ENCODE measurements around the gene RAD51B. TPM values are rescaled to one million over a fixed set of nuclear protein-coding genes. Genes with fewer than 3 reads are reported as not detected.

The RAD51B gene
- total and polyA plus RNA-seq, 2 of the 13 experiments (the other 11 are each of a cell fraction or from before 2014, with no cell fraction given), result 7.0 to 9.5 TPM

- Histone ChIP-seq H4K20me1 (ENCODE audit: insufficient read depth, low read length) (no peaks in the 10 kb centered on the region), H3K4me3 (replicated peaks in 1 of 3; ENCODE audit: insufficient read depth in 1 of 3, low read depth in 2 of 3, low read length in 3 of 3) (no peak overlapping the region), H3K36me3 (replicated peaks in 1 of 2; ENCODE audit: control insufficient read depth in 1 of 2, insufficient read depth in 2 of 2, low read length in 2 of 2) (no peaks in the 10 kb centered on the region), H3K4me2 (ENCODE audit: low read depth, low read length) (no peak overlapping the region), H3K4me1 (ENCODE audit: insufficient read depth, low read length) (0 out of 2 replicates have a peak, but pooled peaks cover 6% of the 10 kb centered on the region), H2AFZ (ENCODE audit: low read length) (no peak overlapping the region), H3K9me3 (ENCODE audit: low read length) (no peaks in the 10 kb centered on the region), H3K9ac (ENCODE audit: insufficient read depth, low read depth, low read length) (no peak overlapping the region), H3K27me3 (ENCODE audit: control insufficient read depth in 1 of 2, insufficient read depth in 2 of 2, low read length in 2 of 2) (no peaks in the 10 kb centered on the region), H3K79me2 (ENCODE audit: insufficient read depth, low read length) (no peaks in the 10 kb centered on the region), H3K27ac (ENCODE audit: extremely low read length, insufficient read depth, low read length) (no peak overlapping the region)
- FAIRE-seq (no peak), ATAC-seq (no peak), DNase-seq (ENCODE audit: low spot score) (no peak)
- ChIA-PET CTCF (ENCODE audit: low intra/inter-chr PET ratio, low total read pairs) (no interaction called here), POLR2A (no interaction called here)
- in situ Hi-C loops (cut with HindIII; ENCODE audit: extremely low pct_ligation_motif_present, low pct_unique_long_range_greater_than_20kb), result no loop called here
- 86% methylated on average over 1 of the region's 1 CpG for WGBS (ENCODE audit: low lambda C conversion rate)
- intact Hi-C loops (cut with micrococcal nuclease; ENCODE audit: unreplicated experiment), result no loop called here
- TF ChIP-seq ELF4 (CRISPR knock-in tag; IDR thresholded peaks at IDR 0.05; ENCODE audit: borderline replicate concordance) (no peak), AGO2 (optimal IDR thresholded peaks at IDR 0.05; ENCODE audit: low read depth, low read length) (no peak), ZNF644 (CRISPR knock-in tag; IDR thresholded peaks at IDR 0.05; ENCODE audit: low read depth) (no peak), ARID2 (CRISPR knock-in tag; IDR thresholded peaks at IDR 0.05; ENCODE audit: borderline replicate concordance) (no peak), ZNF589 (CRISPR knock-in tag; conservative IDR thresholded peaks at IDR 0.05) (no peak), DNMT3B (CRISPR knock-in tag; conservative IDR thresholded peaks at IDR 0.05) (no peak), FOXK1 (CRISPR knock-in tag; IDR thresholded peaks at IDR 0.05; ENCODE audit: borderline replicate concordance, low read depth) (no peak)
- TF ChIP-seq, protein P1, sequence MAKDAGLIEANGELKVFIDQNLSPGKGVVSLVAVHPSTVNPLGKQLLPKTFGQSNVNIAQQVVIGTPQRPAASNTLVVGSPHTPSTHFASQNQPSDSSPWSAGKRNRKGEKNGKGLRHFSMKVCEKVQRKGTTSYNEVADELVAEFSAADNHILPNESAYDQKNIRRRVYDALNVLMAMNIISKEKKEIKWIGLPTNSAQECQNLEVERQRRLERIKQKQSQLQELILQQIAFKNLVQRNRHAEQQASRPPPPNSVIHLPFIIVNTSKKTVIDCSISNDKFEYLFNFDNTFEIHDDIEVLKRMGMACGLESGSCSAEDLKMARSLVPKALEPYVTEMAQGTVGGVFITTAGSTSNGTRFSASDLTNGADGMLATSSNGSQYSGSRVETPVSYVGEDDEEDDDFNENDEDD (CRISPR knock-in tag; IDR thresholded peaks at IDR 0.05; ENCODE audit: borderline replicate concordance), result no peak
- BruUV-seq (replicated peaks), result no TSS peak
Observed at GRCh38 chr14:67892466-67893100, 73.0 kb downstream of the RAD51B start.

Measured in HepG2 (cell line).